Kidney epithelial cell (primary cell): ENCODE data around the gene LCMT1. TPM values are rescaled to one million over a fixed set of nuclear protein-coding genes. Genes with fewer than 3 reads are reported as not detected.
A peak's percentile ranks its signal among the peaks of the same experiment; 100 is the strongest.

ENCODE experiments used
- DNase-seq: peaks from one replicate; pipeline ENCODE4 v3.0.0-alpha.2; 2010; ENCODE audit warnings: low read depth
- H3K27me3 ChIP-seq: 2 replicates; pipeline ENCODE4 v1.6.0; 2011; ENCODE audit warnings: low read length; ENCODE audit not compliant: control insufficient read depth, insufficient read depth
- H3K36me3 ChIP-seq: 2 replicates; pipeline ENCODE4 v1.5.1; 2011; ENCODE audit warnings: low read length; ENCODE audit not compliant: control insufficient read depth, insufficient read depth
- H3K4me3 ChIP-seq: 2 replicates; pipeline ENCODE4 v1.5.1; 2011; ENCODE audit warnings: low read depth, mild to moderate bottlenecking, control low read depth, low read length
- total RNA-seq: library from RNA; depleted of rRNA; stranded (reverse); fragments of >200 nt; gene quantifications from 2 replicates; pipeline ENCODE4 v1.2.3, GENCODE V29; 2015
- TF ChIP-seq, protein P1 (sequence below): IDR thresholded peaks from 2 replicates; pipeline ENCODE4 v1.5.1; 2011; ENCODE audit warnings: mild to moderate bottlenecking, moderate library complexity, low read length, control low read depth, inconsistent platforms; ENCODE audit not compliant: insufficient read depth, poor library complexity, severe bottlenecking

Gene LCMT1
- total RNA-seq, 1 donor from 2014 or later, result 55.2 TPM

DNA sequence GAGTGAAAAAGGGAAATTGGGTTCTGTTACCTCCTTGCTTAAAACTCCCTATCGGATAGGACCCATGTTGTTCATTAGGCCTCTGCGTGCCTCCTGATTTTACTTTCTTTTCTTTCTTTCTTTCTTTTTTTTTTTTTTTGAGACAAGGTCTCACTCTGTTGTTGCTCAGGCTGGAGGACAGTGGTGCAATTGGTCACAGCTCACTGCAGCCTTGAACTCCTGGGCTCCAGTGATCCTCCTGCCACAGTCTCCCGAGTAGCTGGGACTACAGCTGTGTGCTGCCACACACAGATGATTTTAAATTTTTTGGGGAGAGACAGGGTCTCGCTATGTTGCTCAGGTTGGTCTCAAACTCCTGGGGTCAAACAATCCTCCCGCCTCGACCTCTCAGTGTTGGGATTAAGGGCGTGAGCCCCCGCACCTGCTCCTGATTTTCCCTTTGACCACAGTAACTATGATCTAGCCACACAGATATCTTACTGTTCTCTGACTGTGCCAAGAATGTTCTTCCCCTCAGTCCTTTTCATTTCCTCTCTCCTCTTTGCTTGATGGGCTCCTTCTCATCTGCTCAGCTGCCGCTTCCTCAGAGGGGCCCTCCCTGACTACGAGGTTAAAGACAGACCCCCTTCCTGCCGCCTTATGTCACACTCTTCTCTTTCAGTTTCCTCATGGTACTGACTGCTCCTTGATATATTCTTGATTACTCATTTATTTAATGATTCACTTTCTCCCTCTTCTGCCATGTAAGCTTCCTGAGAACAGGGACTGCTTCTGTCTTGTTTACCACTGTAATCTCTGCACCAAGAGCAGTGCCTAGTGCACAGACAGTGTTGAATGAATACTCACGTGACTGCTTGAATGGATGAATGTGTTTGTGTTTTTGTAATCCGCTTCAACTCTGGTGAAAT lies 44.3 kb downstream of the LCMT1 start:
- TF ChIP-seq, protein P1, sequence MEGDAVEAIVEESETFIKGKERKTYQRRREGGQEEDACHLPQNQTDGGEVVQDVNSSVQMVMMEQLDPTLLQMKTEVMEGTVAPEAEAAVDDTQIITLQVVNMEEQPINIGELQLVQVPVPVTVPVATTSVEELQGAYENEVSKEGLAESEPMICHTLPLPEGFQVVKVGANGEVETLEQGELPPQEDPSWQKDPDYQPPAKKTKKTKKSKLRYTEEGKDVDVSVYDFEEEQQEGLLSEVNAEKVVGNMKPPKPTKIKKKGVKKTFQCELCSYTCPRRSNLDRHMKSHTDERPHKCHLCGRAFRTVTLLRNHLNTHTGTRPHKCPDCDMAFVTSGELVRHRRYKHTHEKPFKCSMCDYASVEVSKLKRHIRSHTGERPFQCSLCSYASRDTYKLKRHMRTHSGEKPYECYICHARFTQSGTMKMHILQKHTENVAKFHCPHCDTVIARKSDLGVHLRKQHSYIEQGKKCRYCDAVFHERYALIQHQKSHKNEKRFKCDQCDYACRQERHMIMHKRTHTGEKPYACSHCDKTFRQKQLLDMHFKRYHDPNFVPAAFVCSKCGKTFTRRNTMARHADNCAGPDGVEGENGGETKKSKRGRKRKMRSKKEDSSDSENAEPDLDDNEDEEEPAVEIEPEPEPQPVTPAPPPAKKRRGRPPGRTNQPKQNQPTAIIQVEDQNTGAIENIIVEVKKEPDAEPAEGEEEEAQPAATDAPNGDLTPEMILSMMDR, result no peak
- Histone ChIP-seq H3K36me3 (peaks cover 1% of the 10 kb centered on the region), H3K4me3 (no peak overlapping the region), H3K27me3 (no peaks in the 10 kb centered on the region)
- DNase-seq, result peak; percentile 67

DNA sequence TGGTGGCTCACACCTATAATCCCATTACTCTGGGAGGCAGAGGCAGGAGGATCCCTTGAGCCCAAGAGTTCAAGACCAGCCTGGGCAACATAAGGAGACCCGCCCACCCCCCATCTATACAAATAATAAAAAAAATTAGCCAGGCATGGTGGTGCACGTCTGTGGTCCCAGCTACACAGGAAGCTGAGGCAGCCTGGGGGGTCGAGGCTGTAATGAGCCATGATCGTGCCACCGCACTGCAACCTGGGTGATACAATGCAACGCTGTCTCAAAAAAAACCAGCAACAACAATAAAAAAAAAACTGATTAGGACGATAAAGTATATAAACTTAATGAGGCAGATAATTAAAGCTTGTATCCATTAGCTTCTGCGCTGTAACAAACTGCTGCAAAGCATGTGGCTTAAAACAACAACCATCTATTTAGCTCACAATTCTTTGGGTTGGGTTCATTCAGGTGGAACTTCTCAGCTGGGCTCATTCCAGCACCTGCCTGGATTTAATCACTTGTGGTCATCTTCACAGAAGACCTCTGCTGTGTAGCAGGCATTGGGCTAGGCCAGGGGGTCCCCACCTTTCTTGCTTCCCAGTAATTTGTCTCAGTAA lies 45.8 kb downstream of the LCMT1 start:
- no peaks in the 10 kb centered on the region for H3K27me3 ChIP-seq
- H3K4me3 ChIP-seq, result no peak overlapping the region
- peak; percentile 88 for DNase-seq
- TF ChIP-seq, protein P1, result no peak
- peaks cover 1% of the 10 kb centered on the region for H3K36me3 ChIP-seq

DNA sequence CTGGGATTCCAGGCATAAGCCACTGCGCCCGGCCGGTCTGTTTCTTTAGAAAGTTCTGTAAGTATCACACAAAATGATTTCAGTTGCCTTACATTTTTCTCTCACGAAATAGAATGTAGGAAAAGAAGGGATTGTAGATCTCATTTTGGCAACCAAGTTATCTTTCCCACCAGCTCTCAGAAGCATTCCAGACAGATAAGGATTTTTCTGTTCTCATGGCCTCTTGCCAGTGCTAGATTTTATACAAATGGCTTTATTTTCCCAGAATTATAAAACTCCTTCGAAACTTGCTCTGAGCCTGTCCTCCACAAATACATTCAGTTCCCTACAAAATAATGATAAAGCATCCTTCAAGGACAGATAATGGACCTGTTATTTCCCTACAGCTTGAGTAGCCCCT lies 46.9 kb downstream of the LCMT1 start:
- TF ChIP-seq, protein P1, result no peak
- Histone ChIP-seq H3K27me3 (no peaks in the 10 kb centered on the region), H3K36me3 (peaks cover 1% of the 10 kb centered on the region), H3K4me3 (no peak overlapping the region)
- no peak for DNase-seq

DNA sequence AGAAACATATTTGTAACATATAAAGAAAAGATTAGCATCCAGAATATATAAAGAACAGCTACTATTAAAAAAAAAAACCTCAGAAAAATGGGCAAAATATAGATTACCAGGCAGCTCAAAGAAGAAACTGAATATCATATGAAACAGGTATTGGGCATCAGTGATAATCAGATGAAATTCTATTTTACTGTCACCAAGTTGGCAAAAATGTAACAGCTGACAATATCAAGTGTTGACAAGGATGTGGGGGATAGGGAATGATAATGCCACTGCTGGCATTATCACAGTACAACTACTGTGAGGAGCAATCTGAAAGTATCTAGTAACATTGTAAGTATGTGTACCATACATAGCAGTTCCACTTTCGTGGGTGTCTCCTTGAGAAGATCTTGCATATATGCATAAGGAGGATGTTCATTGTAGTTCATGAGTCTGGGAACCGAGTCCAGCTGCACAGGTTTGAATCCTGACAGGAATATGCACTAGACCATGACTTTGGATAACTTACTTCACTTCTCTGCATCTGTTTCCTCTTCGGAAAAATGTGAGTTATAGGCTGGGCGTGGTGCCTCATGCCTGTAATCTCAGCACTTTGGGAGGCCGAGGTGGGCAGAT lies 50.3 kb downstream of the LCMT1 start:
- no peaks in the 10 kb centered on the region for H3K36me3 ChIP-seq
- TF ChIP-seq, protein P1, result no peak
- no peaks in the 10 kb centered on the region for H3K27me3 ChIP-seq
- DNase-seq, result no peak
- H3K4me3 ChIP-seq, result no peak overlapping the region

DNA sequence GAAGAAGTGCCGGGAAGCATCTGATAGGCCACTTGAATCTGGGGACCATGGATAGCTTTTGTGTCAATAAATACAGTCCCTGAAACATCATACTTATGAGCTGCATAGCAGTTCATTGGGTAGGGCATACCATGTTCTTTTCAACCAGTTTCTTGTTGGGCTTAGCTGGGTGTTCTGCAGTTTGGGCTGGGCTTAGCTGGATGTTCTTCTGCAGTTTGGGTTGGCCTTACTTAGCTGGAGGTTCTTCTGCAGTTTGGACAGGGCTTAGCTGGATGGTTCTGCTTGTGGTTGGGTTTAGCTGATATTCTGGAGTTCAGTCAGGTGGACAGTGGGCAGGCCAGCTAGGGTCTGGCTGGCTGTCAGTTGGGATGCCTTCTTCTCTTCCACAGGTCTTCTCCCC lies 52.1 kb downstream of the LCMT1 start:
- no peak for DNase-seq
- TF ChIP-seq, protein P1, result no peak
- Histone ChIP-seq H3K36me3 (no peaks in the 10 kb centered on the region), H3K27me3 (no peaks in the 10 kb centered on the region), H3K4me3 (no peak overlapping the region)
